Measurements from ENCODE around the gene CNNM3. TPM values are rescaled to one million over a fixed set of nuclear protein-coding genes. Genes with fewer than 3 reads are reported as not detected.
A peak's percentile ranks its signal among the peaks of the same experiment; 100 is the strongest.

Gene CNNM3
- polyA plus RNA-seq, 1 experiment, result 9.8 TPM

- ChIA-PET POLR2A (interaction anchor here (0.8 kb wide), 1 partner anchor 11 kb away, joined by 5 read pairs; no protein-coding TSS in a partner anchor), CTCF (interaction anchor here (0.6 to 3.6 kb wide), 22 partner anchors 9 to 329 kb away, joined by 3 to 34 read pairs (median 4); partner anchors contain the start of genes ANKRD39 and CNNM4)
- no peaks in the 10 kb centered on the region; the same call in 1 of the 2 replicates for H3K27me3 ChIP-seq (ENCODE audit: control insufficient read depth, insufficient read depth, low read length)
- peak overlapping the region; percentile 95 for H3K4me3 ChIP-seq (ENCODE audit: low read depth, low read length)
- peak; percentile 37 for DNase-seq (ENCODE audit: low read depth)
- H3K36me3 ChIP-seq (ENCODE audit: control insufficient read depth, insufficient read depth, low read length), result peaks cover 28% of the 10 kb centered on the region
- peak; percentile 47 for TF ChIP-seq CTCF (IDR thresholded peaks at IDR 0.05; ENCODE audit: insufficient read depth, low read depth, low read length)
Observed at GRCh38 chr2:96868555-96869280, 52.6 kb downstream of the CNNM3 start.

- peak overlapping the region; percentile 95 for H3K4me3 ChIP-seq (ENCODE audit: low read depth, low read length)
- no peak for TF ChIP-seq CTCF (IDR thresholded peaks at IDR 0.05; ENCODE audit: insufficient read depth, low read depth, low read length)
- peaks cover 23% of the 10 kb centered on the region for H3K36me3 ChIP-seq (ENCODE audit: control insufficient read depth, insufficient read depth, low read length)
- POLR2A ChIA-PET, result interaction anchor here (0.8 kb wide), 1 partner anchor 11 kb away, joined by 5 read pairs; no protein-coding TSS in a partner anchor
- H3K27me3 ChIP-seq (ENCODE audit: control insufficient read depth, insufficient read depth, low read length), result no peaks in the 10 kb centered on the region; the same call in 1 of the 2 replicates
- CTCF ChIA-PET, result interaction anchor here (0.9 to 3.6 kb wide), 14 partner anchors 11 to 330 kb away, joined by 3 to 34 read pairs (median 6); partner anchors contain the start of genes ANKRD39 and CNNM4
- no peak for DNase-seq (ENCODE audit: low read depth)
Observed at GRCh38 chr2:96869281-96869821, 53.3 kb downstream of the CNNM3 start.

GRCh38 chr2:96869822-96870625 is 54.0 kb downstream of the CNNM3 start, which contains the start of gene SEMA4C:
SEMA4C (minus strand) TSS chr2:96870080; CDS start chr2:96867886, 2,194 bp downstream.
- no peak for TF ChIP-seq CTCF (IDR thresholded peaks at IDR 0.05; ENCODE audit: insufficient read depth, low read depth, low read length)
- ChIA-PET POLR2A (no interaction called here), CTCF (interaction anchor here (0.8 to 2.2 kb wide), 4 partner anchors 12 to 93 kb away, joined by 3 to 18 read pairs (median 12); partner anchors contain the start of gene ANKRD39)
- Histone ChIP-seq H3K4me3 (ENCODE audit: low read depth, low read length) (peak within 1 kb of the TSS; percentile 95), H3K36me3 (ENCODE audit: control insufficient read depth, insufficient read depth, low read length) (peaks cover 16% of the 10 kb centered on the region), H3K27me3 (ENCODE audit: control insufficient read depth, insufficient read depth, low read length) (peaks cover 2% of the 10 kb centered on the region; the same call in 1 of the 2 replicates)
- no peak for DNase-seq (ENCODE audit: low read depth)

GRCh38 chr2:96870626-96871255 is 54.7 kb downstream of the CNNM3 start:
- Histone ChIP-seq H3K36me3 (ENCODE audit: control insufficient read depth, insufficient read depth, low read length) (peaks cover 11% of the 10 kb centered on the region), H3K27me3 (ENCODE audit: control insufficient read depth, insufficient read depth, low read length) (peaks cover 3% of the 10 kb centered on the region; the same call in 1 of the 2 replicates), H3K4me3 (ENCODE audit: low read depth, low read length) (peak overlapping the region; percentile 95)
- POLR2A ChIA-PET, result no interaction called here
- CTCF ChIA-PET, result interaction anchor here (0.8 to 2.2 kb wide), 2 partner anchors 13 to 36 kb away, joined by 3 to 14 read pairs; partner anchors contain the start of gene ANKRD39
- no peak for TF ChIP-seq CTCF (IDR thresholded peaks at IDR 0.05; ENCODE audit: insufficient read depth, low read depth, low read length)
- DNase-seq (ENCODE audit: low read depth), result no peak

All from BJ (cell line).